ENCODE measurements around the gene WDR1.
"Not testable (repeated sequence)": the region's sequence is repeated elsewhere in the genome, so short reads cannot be mapped to it uniquely, and the experiment has no call there.

WDR1 gene

DNA sequence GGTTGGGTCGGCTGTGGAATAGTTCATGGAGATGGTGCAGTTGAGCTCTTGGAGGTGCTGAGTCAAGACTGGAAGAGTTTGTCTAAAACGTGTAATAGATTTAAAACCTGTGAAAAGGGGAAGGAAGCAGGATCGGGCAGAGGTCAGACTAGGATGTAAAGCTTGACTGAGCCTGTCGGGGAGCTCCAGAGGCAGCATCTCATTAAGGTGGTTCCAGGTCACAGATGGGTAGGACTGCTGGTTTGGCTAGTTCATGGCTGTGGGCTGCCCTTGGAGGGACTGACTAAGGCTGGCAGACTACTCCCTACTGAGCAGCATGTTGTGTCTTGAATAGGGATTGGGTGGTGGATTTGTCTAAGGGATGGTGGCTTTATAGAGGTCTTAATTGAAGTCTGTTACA lies 28.4 kb upstream of the WDR1 start:
- H3K4me3 ChIP-seq (ENCODE audit: low read length): no peak overlapping the region
- no peak for TF ChIP-seq ZNF274 (IDR thresholded peaks at IDR 0.05; ENCODE audit: low read depth, low read length)

DNA sequence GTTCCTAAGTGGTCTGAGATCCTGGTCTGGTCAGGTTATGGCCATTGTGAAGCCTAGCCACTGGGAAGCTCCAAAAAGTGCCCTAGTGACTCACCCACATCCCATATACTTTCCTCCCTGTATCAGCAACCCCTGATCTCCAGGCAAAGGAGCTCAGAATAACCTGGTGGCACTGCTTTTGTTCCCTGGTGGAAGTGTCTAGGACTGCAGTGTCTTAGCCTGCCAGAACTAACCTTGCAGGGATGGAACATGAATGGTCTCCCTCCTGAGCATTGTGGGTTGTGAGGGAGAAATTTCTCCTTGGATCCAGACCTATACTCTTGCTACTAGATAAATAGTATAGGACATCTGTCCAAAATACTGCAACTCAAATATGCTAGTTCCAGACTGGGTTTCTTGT lies 27.9 kb upstream of the WDR1 start:
- TF ChIP-seq ZNF274 (IDR thresholded peaks at IDR 0.05; ENCODE audit: low read depth, low read length): no peak

DNA sequence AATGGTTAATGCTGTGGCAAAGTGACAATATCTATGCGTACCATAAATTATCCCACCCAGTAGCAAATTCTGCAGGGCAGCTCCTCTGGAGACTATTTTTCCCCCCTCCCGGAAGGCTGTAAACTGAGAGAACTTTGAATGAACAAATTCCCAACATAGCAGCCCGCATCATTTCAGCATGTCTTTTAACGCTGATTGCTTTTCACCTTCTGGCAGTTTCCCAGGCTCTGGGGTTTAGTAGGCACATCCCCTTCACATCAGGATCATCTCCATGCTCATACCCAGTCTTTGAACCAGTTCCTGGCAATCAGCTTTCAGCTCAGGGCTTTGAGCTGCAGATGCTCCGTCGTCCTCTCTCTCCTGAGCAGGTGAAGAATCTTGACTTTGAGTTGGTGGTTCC lies 26.6 kb upstream of the WDR1 start:
- H3K4me3 ChIP-seq (ENCODE audit: low read length): no peak overlapping the region
- TF ChIP-seq ZNF274 (IDR thresholded peaks at IDR 0.05; ENCODE audit: low read depth, low read length): no peak

More for the DNA sequence above, 27.9 kb upstream of the WDR1 start:
- no peak overlapping the region for H3K4me3 ChIP-seq (ENCODE audit: low read length)

DNA sequence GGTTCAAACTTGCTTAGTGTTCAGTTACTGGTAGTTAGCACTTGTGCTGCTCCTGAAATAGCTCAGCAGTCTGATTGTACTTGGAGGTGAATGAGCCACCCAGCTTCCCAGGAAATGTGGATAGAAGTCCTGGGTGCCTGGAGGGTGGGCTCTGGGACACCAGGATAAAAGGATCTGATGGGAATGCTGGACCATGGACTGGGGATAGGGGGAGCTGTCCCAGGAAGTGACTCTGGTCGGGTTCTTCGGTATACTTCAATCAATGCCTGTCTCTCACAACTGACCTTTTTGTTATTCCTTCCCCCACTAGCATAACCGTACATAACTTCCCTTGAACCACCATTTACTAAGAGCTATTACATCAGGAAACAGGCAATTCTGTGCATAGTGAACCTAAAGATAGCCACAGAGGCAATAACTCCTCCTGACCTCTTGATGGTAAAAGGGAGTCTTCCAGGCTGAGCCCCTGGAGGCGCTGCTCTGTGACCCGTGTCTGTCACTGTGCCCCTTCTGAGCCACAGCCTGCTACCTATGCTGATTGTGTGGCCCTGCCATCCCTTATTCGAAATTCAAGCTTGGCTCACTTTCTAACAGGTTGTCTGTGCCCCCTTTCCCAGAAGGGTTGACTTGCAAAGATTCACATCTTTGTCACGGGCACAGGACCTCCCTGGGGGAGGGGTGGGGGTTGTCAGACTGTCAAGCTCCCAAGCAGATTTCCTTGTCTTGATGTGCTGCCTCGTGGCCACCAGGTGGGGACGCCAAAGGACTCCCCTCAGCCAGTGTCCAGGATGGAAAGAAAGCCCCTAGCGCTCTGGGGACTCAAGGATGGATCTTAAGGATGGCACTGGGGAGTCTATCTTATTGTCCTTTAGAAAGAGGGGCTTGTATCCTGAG lies 24.5 kb upstream of the WDR1 start:
- no peak overlapping the region for H3K4me3 ChIP-seq (ENCODE audit: low read length)
- no peak for TF ChIP-seq ZNF274 (IDR thresholded peaks at IDR 0.05; ENCODE audit: low read depth, low read length)

DNA sequence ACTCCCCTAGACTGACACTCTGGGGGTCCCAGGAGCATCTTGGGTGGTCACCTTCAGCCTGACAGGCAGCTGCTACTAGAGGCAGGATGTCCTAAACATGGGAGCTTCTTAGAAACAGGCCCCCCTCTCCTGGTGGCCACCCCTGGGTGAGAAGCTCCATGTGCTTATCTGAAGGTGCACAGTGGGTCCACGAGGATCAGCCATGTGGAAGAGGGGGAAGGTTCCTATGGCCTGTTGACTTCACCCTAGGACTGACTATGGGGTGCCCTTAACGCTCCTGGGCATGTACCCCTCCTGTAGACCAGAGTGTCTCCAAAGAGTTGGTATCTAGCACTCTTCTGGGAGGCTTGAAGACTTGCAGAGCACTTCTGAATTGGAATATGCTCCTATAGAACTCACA lies 22.9 kb upstream of the WDR1 start:
- TF ChIP-seq ZNF274 (IDR thresholded peaks at IDR 0.05; ENCODE audit: low read depth, low read length): no peak
- H3K4me3 ChIP-seq (ENCODE audit: low read length): no peak overlapping the region

DNA sequence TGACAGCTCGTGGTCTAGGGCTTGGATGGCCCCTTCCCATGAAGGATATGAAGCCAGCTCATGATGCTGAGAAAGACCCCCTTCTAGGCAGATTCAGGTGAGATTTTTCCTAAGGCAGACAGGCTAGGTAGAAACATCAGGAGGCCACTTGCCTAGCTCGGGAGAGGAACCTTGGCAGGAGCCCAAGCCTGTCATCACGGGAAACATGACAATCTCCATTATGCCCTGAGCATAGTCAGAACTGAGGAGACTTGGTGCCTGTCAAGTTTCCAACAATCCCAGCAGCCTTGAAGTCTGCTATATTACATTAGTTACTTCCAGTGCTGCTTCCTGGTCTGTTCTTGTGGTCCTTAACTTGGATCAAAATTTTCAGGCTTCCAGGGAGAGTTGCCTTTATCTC lies 18.7 kb upstream of the WDR1 start:
- no peak for TF ChIP-seq ZNF274 (IDR thresholded peaks at IDR 0.05; ENCODE audit: low read depth, low read length)
- no peak overlapping the region for H3K4me3 ChIP-seq (ENCODE audit: low read length)

DNA sequence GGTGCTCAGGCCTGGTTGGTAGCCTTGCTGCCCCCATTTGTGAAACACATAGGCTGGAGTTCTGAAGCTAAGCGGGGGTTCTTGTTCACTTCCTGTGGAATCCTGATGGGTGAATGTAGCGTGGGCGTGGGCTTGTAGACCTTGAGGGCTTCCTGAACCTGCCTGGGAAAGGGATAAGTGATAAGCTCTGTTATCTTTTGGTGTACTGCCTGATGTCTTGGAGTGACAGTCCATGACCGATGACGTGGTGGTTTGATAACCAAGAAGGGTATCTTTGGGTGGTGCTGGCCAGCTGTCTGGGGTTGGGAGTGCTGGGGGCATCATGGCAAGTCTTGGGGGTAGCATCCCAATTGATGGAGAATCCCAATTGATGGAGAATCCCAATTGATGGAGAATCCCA lies 17.5 kb upstream of the WDR1 start:
- H3K4me3 ChIP-seq (ENCODE audit: low read length): no peak overlapping the region
- TF ChIP-seq ZNF274 (IDR thresholded peaks at IDR 0.05; ENCODE audit: low read depth, low read length): no peak

DNA sequence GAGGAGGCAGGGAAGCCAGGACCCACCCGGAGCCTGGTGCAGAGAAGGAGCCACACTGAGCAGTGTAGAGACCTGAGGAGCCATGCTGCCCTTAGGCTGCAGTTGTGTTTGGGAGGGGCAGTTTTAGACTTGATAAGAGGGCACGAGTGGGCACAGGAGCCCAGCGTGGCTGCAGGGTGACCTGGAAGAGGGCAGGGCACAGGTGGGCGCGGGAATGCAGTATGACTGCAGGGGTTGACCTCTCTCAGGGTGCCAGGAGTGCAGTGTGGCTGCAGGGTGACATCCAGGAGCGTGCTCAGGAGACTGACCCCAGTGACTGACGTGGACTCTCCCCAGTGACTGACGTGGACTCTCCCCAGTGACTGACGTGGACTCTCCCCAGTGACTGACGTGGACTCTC lies 14.6 kb upstream of the WDR1 start:
- no peak overlapping the region for H3K4me3 ChIP-seq (ENCODE audit: low read length)
- no peak for TF ChIP-seq ZNF274 (IDR thresholded peaks at IDR 0.05; ENCODE audit: low read depth, low read length)

DNA sequence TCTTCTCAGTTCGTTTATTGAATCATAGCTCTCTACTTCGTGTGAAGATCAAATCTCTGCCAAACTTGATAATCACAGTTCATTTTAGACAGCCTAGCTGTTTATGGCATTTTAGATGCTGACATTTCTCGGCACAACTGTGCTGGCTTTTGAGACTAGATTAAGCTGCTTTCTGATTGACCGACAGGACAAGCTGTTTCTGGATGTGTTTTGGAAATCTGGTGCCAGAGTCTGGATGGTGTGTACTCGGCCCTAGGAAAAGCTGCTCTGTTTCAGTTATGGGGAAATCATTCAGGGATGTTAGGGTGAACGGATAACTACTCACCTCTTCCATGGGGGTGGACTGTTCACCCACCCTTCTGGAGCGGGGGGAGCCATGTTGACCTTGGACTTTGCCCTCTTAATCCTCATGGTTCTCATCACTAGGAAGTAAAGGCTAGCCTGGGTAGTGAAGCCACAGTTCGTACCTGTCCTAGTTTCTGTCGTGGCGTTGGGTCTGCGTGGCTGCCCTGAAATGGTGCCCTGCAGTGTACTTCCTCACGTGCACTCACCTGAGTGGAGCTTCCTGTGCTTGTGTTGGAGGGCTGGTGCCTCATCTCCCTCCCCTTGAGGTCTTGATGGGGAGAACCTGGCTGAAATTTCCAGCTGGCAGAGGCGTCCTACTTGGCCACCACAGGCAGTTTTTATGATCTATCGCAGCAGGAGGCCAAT lies 13.7 kb upstream of the WDR1 start:
- H3K4me3 ChIP-seq (ENCODE audit: low read length): no peak overlapping the region
- TF ChIP-seq ZNF274 (IDR thresholded peaks at IDR 0.05; ENCODE audit: low read depth, low read length): no peak

DNA sequence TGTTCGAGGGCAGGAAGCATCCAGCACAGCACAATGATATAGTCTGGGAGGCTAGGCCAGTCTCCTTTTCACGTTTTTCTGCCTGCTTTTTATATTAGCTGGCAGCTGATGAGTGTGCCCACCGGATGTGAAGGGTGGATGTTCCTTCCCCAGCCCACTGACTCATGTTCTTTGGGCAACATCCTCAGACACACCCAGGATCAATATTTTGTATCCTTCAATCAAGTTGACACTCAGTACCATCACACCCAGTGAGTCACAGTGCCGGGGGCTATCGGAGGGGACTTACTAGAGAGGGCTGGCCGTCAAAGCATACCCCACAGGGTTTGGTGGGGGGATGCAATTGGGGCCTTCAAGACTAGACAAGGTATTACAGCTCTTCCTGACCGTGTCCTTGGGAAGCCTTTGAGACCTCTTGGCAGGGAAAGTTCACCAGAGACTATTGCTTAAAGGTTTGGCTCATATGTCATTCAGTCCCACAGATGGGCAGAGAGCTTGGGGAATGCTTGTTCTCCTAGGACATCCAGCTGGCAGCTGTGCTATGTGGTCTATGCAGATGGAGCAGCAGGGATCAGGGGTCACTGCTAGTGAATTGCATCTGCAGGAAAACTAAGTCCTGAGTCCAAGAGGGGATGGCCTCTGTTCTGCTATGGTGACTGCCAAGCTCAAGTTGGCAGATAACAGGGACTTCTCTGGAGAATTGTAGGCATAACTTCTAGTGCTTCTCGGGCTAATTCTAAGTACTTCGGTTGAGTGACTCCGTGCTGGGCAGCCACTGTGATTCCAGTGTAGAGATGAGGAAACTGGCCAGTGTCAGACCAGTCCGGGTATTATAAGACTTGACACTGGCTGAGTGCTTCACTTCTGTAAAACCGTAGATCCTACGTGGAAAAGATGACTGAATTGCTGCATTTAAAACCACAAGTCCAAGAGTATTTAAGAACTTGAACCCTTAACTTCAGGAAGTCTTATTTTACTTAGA lies 12.9 kb upstream of the WDR1 start:
- no peak overlapping the region for H3K4me3 ChIP-seq (ENCODE audit: low read length)
- TF ChIP-seq ZNF274 (IDR thresholded peaks at IDR 0.05; ENCODE audit: low read depth, low read length): no peak

DNA sequence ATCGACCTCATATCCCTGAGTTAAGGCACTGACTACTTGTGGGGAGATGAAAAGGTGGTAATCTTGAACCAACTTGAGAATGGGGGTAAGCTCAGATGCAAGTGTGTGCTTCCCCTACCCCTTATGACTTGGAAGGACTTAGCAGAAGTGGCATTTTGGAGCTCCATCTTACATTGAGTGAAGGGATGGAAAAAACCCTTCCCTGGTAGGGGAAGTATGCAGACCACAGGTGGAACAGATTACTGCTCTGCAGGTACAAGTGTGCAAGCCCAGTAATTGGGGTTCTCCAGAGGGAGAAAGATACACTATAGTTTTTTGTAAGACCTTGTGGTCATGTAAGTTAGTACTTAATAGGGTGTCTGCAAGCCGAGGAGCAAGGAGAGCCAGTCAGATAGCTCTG lies 12.2 kb upstream of the WDR1 start:
- no peak for TF ChIP-seq ZNF274 (IDR thresholded peaks at IDR 0.05; ENCODE audit: low read depth, low read length)
- no peak overlapping the region for H3K4me3 ChIP-seq (ENCODE audit: low read length)

DNA sequence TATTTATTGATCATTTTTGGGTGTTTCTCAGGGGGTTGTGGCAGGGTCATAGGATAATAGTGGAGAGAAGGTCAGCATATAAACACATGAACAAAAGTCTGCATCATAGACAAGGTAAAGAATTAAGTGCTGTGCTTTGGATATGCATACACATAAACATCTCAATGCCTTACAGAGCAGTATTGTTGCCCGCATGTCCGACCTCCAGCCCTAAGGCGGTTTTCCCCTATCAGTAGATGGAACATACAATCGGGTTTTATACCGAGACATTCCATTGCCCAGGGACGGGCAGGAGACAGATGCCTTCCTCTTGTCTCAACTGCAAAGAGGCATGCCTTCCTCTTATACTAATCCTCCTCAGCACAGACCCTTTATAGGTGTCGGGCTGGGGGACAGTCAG lies 10.9 kb upstream of the WDR1 start:
- not testable (repeated sequence) for H3K4me3 ChIP-seq (ENCODE audit: low read length)

DNA sequence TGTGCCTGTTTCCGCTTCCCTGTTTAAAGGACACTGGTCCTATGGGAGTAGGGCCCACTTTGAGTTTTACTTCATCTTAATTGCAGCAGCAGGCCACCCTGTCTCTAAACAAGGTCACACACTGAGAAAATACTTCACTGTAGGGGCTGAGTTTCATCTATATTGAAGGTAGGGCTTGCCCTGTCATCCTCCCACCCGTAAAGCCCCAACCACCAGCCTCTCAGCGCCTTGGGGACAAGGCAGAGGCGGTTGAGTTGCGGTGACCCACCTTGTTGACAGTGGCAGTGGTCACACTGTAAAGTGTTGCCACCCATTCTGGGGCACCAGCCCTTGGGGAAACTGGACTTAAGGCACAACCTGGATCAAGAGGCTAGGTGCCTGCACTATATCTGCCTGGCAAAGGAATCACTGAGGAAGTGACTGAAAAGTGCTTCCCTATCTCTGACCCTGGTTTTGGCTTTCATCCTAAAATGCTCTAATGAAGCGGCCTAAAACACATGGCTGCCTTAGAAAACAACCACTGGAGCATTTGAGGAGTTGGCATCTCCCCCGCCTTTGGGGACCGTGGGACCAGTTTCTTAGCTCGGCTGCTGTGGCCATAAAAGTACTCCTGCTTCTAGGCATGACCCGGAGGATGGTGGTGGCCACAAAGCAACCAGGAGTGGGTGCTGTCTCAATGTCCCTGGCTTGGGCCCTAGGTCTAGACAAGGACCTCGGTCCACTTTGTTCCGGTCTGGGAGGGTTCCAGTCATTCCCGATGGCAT lies 7.8 kb upstream of the WDR1 start:
- no peak overlapping the region for H3K4me3 ChIP-seq (ENCODE audit: low read length)
- no peak for TF ChIP-seq ZNF274 (IDR thresholded peaks at IDR 0.05; ENCODE audit: low read depth, low read length)
